Heart left ventricle (tissue), 16 donors: ENCODE data around the gene ITGB6. TPM values are rescaled to one million over a fixed set of nuclear protein-coding genes. Genes with fewer than 3 reads are reported as not detected.
A peak's percentile ranks its signal among the peaks of the same experiment; 100 is the strongest.

Source experiments
- ATAC-seq, 4 donors: fragments of 200-7000 bp; cut with Tn5 transposase; one replicate each; pipeline ENCODE4 v1.9.1; 2020 to 2022; ENCODE audit warnings: moderate library complexity in 4 of 4, mild to moderate bottlenecking in 3 of 4, moderate number of reproducible peaks in 1 of 4
- DNase-seq, 5 donors: peaks; one replicate each; pipeline ENCODE4 v3.0.0-alpha.2; 2020
- H3K27ac ChIP-seq, 12 donors: fragments of 200-600 bp; sonication (generic) in 4 of 12; one replicate each; pipeline versions ENCODE4 v1.5.0 to v1.8.0; 2016 to 2022; ENCODE audit warnings: mild to moderate bottlenecking in 2 of 12
- H3K27me3 ChIP-seq, 9 donors: fragments of 200-600 bp; sonication (generic) in 2 of 9; one replicate each; pipeline versions ENCODE4 v1.5.1 to v1.8.0; 2016 to 2022; ENCODE audit warnings: mild to moderate bottlenecking in 3 of 9
- H3K36me3 ChIP-seq, 9 donors: fragments of 200-600 bp; sonication (generic) in 2 of 9; one replicate each; pipeline versions ENCODE4 v1.5.0 to v1.8.0; 2018 to 2022; ENCODE audit warnings: mild to moderate bottlenecking in 2 of 9
- H3K4me1 ChIP-seq, 12 donors: fragments of 200-600 bp; sonication (generic) in 4 of 12; one replicate each; pipeline versions ENCODE4 v1.5.0 to v1.8.0; 2016 to 2022; ENCODE audit warnings: mild to moderate bottlenecking in 3 of 12
- H3K4me3 ChIP-seq, 12 donors: fragments of 200-600 bp; sonication (generic) in 4 of 12; one replicate each; pipeline versions ENCODE4 v1.5.0 to v1.8.0; 2017 to 2022; ENCODE audit warnings: mild to moderate bottlenecking in 9 of 12, moderate library complexity in 4 of 12
- H3K9me3 ChIP-seq, 12 donors: fragments of 200-600 bp; sonication (generic) in 4 of 12; one replicate each; pipeline versions ENCODE4 v1.5.0 to v1.8.0; 2016 to 2022; ENCODE audit warnings: mild to moderate bottlenecking in 1 of 12
- CTCF ChIP-seq, 12 donors: fragments of 200-600 bp; sonication (generic) in 4 of 12; IDR thresholded peaks; one replicate each; pipeline versions ENCODE4 v1.5.0 to v1.8.0; 2018 to 2022; ENCODE audit warnings: antibody characterized with exemption in 12 of 12, mild to moderate bottlenecking in 5 of 12
- POLR2A ChIP-seq, 2 donors: fragments of 450-650 bp; IDR thresholded peaks; one replicate each; pipeline ENCODE4 v1.6.1; 2017; ENCODE audit warnings: antibody characterized with exemption in 2 of 2, mild to moderate bottlenecking in 2 of 2, moderate library complexity in 2 of 2
- WGBS, 4 donors: extraction: QIAGEN DNeasy Blood & Tissue Kit in 2 of 4; methylation state at CpG; one replicate each; pipeline versions ENCODE4 v1.1.5 to v1.1.7; 2013 to 2018; 5-methylcytosine and 5-hydroxymethylcytosine counted together
- intact Hi-C, 10 donors: fragments of 100-400 bp; cut with DNase I; formaldehyde crosslinking; loops; one replicate each; pipeline versions ENCODE4 v1.11.1 to v1.14.2; 2022
- polyA plus RNA-seq, 2 donors: library from polyadenylated mRNA; stranded (reverse); fragments of 200-250 nt; gene quantifications; one replicate each; pipeline ENCODE4 v1.2.3, GENCODE V29; 2013
- total RNA-seq, 9 donors: library from RNA; depleted of rRNA in 2 of 9; stranded (reverse); fragments of >200 nt in 2 of 9; fragmentation: NEBNext Ultra II Directional in 3 of 9; extraction: Animal tissue kit (Norgen Biotek cat#: 25700) in 3 of 9; gene quantifications; one replicate each; pipeline versions ENCODE4 v1.1.0 to v1.2.4, GENCODE V29; 2016 to 2023
- donor health status: ischemic (EF 13 %, LVEDD 7.1; RV severe dilation, severe dysfunction).
- donor health status: healthy with polysubstance abuse.
- donor health status: DM: no; HTN: yes; CAD: no.
- donor health status: DM: no; HTN: no; CAD: no.
- donor health status: ischemic (EF 25% LVEDD 6.9; RV normal size, moderate dysfunction).
- donor health status: ischemic (EF 25% LVEDD 5.7; RV mildly dilated, moderate dysfunction).
- donor health status: healthy.
- donor health status: DM: yes; HTN: yes; CAD: no.
- donor health status: ischemic (EF 35%, LVEDD 5.7; RV mildly dilated, moderate dysfunction).
- donor health status: nonischemic (EF 11% LVEDD 7.7; RV severe dilation, severe dysfunction).
- donor health status: DM: yes; HTN: yes; CAD: no.
- donor health status: PGD.
- donor health status: ischemic (EF 29% LVEDD 5.4; RV normal size, mild dysfunction).
- donor health status: nonischemic (EF 23%, LVEDD 6.1; RV moderate dilation, normal function).

Gene ITGB6
- total and polyA plus RNA-seq, 11 donors: 0.27 to 4.2 (median 0.75) TPM

GRCh38 chr2:160214461-160215445 lies 14.7 kb upstream of the ITGB6 start:
- no peaks in the 10 kb centered on the region for H3K27me3 ChIP-seq
- peak; percentile 46 to 73 (median 54) for DNase-seq
- peak; percentile 93 to 97 (median 96) for ATAC-seq
- H3K36me3 ChIP-seq: no peaks in the 10 kb centered on the region
- intact Hi-C loops: loop anchor here in 1 of 10 donors (10.0 kb wide), 1 partner anchor 50 kb away; no protein-coding TSS in a partner anchor
- peaks cover 0 to 19% (median 11%) of the 10 kb centered on the region in 12 donors for H3K4me1 ChIP-seq
- WGBS, 4 donors: 25 to 37% (median 32%) methylated on average over 7 of the region's 7 CpGs
- no peak overlapping the region for H3K4me3 ChIP-seq
- H3K9me3 ChIP-seq: no peaks in the 10 kb centered on the region
- H3K27ac ChIP-seq: no peak overlapping the region
- TF ChIP-seq CTCF (IDR thresholded peaks at IDR 0.05) (no peak), POLR2A (IDR thresholded peaks at IDR 0.05) (no peak)

GRCh38 chr2:160213511-160213910 lies 13.4 kb upstream of the ITGB6 start:
- DNase-seq (no peak), ATAC-seq (no peak)
- TF ChIP-seq POLR2A (IDR thresholded peaks at IDR 0.05): no peak
- no peak for TF ChIP-seq CTCF (IDR thresholded peaks at IDR 0.05)
- WGBS, 4 donors: 80 to 87% (median 84%) methylated on average over 10 of the region's 10 CpGs
- no peaks in the 10 kb centered on the region for H3K9me3 ChIP-seq
- H3K36me3 ChIP-seq: no peaks in the 10 kb centered on the region
- H3K4me1 ChIP-seq: peaks cover 0 to 29% (median 15%) of the 10 kb centered on the region in 12 donors
- no peak overlapping the region for H3K27ac ChIP-seq
- no peak overlapping the region for H3K4me3 ChIP-seq
- H3K27me3 ChIP-seq: no peaks in the 10 kb centered on the region
- intact Hi-C loops: loop anchor here in 1 of 10 donors (10.0 kb wide), 1 partner anchor 51 kb away; no protein-coding TSS in a partner anchor

DNA sequence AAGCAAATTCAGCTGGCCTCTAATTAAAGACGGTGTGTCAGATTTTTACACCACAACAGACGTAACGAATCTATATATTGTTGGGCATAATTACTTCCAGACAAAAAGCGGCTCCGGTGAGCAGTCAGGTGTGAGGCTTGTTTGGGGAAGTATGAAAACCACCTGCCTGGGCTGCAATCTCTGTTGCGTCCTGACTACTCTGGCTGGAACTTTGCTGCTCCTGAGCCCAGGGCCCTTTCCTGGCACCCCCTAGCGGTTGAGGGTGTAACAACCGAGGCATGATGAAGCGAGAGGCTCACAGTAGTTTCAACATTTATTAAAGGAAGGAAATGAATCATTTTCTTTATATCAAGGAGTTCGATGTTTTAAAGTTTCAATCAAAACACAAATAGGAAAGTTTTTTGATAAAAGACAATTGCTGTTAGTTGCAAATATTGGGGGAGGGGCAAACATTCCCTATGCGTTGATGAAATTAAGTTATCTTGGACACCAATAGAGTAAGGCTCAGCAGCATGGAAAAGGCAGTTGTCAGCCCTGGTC lies 10.6 kb upstream of the ITGB6 start:
- Histone ChIP-seq H3K27ac (no peak overlapping the region), H3K4me1 (peaks cover 0 to 45% (median 23%) of the 10 kb centered on the region in 12 donors), H3K4me3 (no peak overlapping the region), H3K36me3 (no peaks in the 10 kb centered on the region), H3K9me3 (peaks cover 0 to 6% (median 0%) of the 10 kb centered on the region in 12 donors), H3K27me3 (no peaks in the 10 kb centered on the region)
- ATAC-seq (no peak), DNase-seq (peak; percentile 22 to 73 (median 51))
- WGBS, 4 donors: 57 to 67% (median 64%) methylated on average over 11 of the region's 11 CpGs
- TF ChIP-seq POLR2A (IDR thresholded peaks at IDR 0.05) (no peak), CTCF (IDR thresholded peaks at IDR 0.05) (peak; percentile 41 to 78 (median 50))
- intact Hi-C loops: loop anchor here in 1 of 10 donors (10.0 kb wide), 1 partner anchor 54 kb away; no protein-coding TSS in a partner anchor

DNA sequence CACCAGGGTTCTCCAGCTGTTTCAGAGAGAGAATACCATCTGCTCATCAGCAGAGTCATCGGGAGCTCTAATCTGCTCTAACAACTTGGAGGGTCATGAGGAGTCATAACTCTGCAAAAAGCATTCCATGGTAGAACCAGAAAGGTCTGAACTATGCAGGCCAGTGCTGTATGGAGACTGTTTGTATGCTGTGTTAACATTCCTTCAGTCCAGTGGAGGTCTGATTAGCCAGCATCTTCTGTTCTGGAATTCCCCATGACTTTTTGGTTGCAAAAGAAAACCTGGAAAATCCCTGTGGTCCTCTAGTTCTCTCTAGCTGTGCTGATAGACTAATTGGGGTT lies 9.4 kb upstream of the ITGB6 start:
- no peak for DNase-seq
- no peaks in the 10 kb centered on the region for H3K27me3 ChIP-seq
- H3K4me3 ChIP-seq: no peak overlapping the region
- intact Hi-C loops: loop anchor here in 1 of 10 donors (10.0 kb wide), 1 partner anchor 55 kb away; no protein-coding TSS in a partner anchor
- H3K36me3 ChIP-seq: no peaks in the 10 kb centered on the region
- ATAC-seq: no peak
- TF ChIP-seq CTCF (IDR thresholded peaks at IDR 0.05) (no peak), POLR2A (IDR thresholded peaks at IDR 0.05) (no peak)
- H3K9me3 ChIP-seq: peaks cover 0 to 6% (median 0%) of the 10 kb centered on the region in 12 donors
- peak overlapping the region in 3 of 12 donors; percentile 45 to 84 (median 61) for H3K27ac ChIP-seq
- 45 to 56% (median 49%) methylated on average over 1 of the region's 1 CpG for WGBS, 4 donors
- peaks cover 0 to 50% (median 16%) of the 10 kb centered on the region in 12 donors for H3K4me1 ChIP-seq
